Suppressor macrophage treated with lipopolysaccharide for 4 hours (primary cell): ENCODE data around the gene SLC2A8.

ENCODE experiments used
- DNase-seq: peaks from one replicate; pipeline ENCODE4 v3.0.0-alpha.2; 2020

The SLC2A8 gene

GRCh38 chr9:127403507-127404192 is 6.7 kb downstream of the SLC2A8 start:
- DNase-seq, result no peak

GRCh38 chr9:127404631-127405030 is 7.7 kb downstream of the SLC2A8 start:
- no peak for DNase-seq

- no peak for DNase-seq
These were observed 8.6 kb downstream of the SLC2A8 start for GRCh38 chr9:127405344-127406125.

- DNase-seq, result no peak
These were observed 10.0 kb downstream of the SLC2A8 start for GRCh38 chr9:127406799-127407491.

- no peak for DNase-seq
These were observed 10.5 kb downstream of the SLC2A8 start for GRCh38 chr9:127407492-127407843.

GRCh38 chr9:127411122-127411521 is 14.2 kb downstream of the SLC2A8 start:
- peak; percentile 71 for DNase-seq

GRCh38 chr9:127415141-127415540 is 18.2 kb downstream of the SLC2A8 start:
- no peak for DNase-seq

- no peak for DNase-seq
These were observed 18.7 kb downstream of the SLC2A8 start for GRCh38 chr9:127415657-127416056.

GRCh38 chr9:127417131-127418036 is 20.4 kb downstream of the SLC2A8 start:
- DNase-seq, result no peak

- peak; percentile 30 for DNase-seq
These were observed 21.1 kb downstream of the SLC2A8 start for GRCh38 chr9:127418037-127418471.

- no peak for DNase-seq
These were observed 22.4 kb downstream of the SLC2A8 start for GRCh38 chr9:127419348-127419747.

- no peak for DNase-seq
These were observed 24.1 kb downstream of the SLC2A8 start for GRCh38 chr9:127421057-127421456.

GRCh38 chr9:127422133-127422782 is 25.3 kb downstream of the SLC2A8 start:
- peak; percentile 20 for DNase-seq

GRCh38 chr9:127422787-127423186 is 25.8 kb downstream of the SLC2A8 start:
- no peak for DNase-seq

GRCh38 chr9:127423476-127423933 is 26.5 kb downstream of the SLC2A8 start:
- DNase-seq, result peak; percentile 58

- DNase-seq, result peak; percentile 93
These were observed 27.1 kb downstream of the SLC2A8 start, which contains the start of gene ZNF79 for GRCh38 chr9:127423934-127424675. TSS of gene ZNF79 (plus strand) at chr9:127424382. CDS start at chr9:127424788, 406 bp downstream.

- DNase-seq, result no peak
These were observed 27.7 kb downstream of the SLC2A8 start for GRCh38 chr9:127424676-127424999.

GRCh38 chr9:127426756-127427155 is 29.8 kb downstream of the SLC2A8 start:
- DNase-seq, result peak; percentile 39

- no peak for DNase-seq
These were observed 31.4 kb downstream of the SLC2A8 start for GRCh38 chr9:127428348-127428747.

GRCh38 chr9:127430415-127430814 is 33.4 kb downstream of the SLC2A8 start:
- DNase-seq, result no peak
